ENCODE results near the gene C16orf82.

DNA sequence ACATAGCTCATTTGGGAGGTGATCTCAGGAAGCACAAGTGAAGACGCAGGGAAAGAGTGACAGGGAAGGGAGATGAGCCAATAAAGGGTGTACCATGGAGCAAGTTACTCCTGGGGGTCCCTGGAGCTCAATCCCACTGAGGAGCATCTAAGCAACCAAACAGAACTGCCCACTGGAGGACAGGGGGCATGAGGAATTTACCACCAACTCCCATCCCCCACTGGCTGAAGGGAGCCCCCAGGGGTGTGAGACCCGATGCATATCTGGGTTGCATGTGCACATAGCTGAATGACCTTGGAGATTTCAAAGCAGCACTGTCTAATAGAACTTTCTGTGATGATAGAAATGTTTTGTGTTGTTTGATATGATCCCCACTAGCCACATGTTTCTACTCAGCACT, 29.6 kb downstream of the C16orf82 start:
- TF ChIP-seq, protein P1, sequence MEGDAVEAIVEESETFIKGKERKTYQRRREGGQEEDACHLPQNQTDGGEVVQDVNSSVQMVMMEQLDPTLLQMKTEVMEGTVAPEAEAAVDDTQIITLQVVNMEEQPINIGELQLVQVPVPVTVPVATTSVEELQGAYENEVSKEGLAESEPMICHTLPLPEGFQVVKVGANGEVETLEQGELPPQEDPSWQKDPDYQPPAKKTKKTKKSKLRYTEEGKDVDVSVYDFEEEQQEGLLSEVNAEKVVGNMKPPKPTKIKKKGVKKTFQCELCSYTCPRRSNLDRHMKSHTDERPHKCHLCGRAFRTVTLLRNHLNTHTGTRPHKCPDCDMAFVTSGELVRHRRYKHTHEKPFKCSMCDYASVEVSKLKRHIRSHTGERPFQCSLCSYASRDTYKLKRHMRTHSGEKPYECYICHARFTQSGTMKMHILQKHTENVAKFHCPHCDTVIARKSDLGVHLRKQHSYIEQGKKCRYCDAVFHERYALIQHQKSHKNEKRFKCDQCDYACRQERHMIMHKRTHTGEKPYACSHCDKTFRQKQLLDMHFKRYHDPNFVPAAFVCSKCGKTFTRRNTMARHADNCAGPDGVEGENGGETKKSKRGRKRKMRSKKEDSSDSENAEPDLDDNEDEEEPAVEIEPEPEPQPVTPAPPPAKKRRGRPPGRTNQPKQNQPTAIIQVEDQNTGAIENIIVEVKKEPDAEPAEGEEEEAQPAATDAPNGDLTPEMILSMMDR (IDR thresholded peaks at IDR 0.05): no peak
- TF ChIP-seq POLR2A (IDR thresholded peaks at IDR 0.05): no peak
